ENCODE results near the gene COL20A1.

COL20A1 gene

DNA sequence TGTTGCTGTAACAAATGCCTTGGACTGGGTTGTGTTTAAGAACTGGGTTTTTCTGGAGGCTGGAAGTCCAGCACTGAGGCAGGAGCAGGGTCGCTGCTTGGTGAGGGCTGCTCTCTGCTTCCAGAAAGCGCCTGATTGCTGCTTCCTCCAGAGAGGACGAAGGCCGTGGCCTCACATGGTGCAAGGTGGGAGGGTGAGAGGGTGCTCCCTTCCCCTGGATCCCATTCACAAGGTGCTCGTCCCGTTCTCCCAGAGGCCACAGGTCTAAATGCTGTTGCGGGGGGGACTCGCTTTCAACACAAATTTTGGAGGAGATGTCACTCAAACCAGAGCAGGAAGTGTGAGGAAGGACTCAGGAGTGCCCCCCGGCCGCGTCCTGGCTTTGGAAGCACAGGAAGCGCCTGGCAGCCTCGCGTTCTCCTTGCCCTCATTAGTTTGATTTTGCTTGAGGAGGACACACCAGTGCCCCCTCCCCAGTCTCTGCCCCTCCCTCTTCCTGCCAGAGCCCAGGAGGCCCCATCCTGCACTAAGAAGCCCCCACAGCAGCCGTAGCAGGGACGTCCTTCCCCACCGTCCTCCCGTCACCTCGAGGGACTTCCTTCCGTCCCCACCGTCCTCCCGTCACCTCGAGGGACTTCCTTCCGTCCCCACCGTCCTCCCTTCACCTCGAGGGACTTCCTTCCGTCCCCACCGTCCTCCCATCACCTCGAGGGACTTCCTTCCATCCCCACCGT lies 31.0 kb upstream of the COL20A1 start:
- no peak overlapping the region for H3K4me3 ChIP-seq (ENCODE audit: low read depth, low read length)
- DNase-seq (ENCODE audit: low read depth, low spot score) = no peak
- CTCF ChIA-PET = interaction anchor here (1.5 kb wide), 1 partner anchor 39 kb away, joined by 10 read pairs; no protein-coding TSS in a partner anchor
- POLR2A ChIA-PET = no interaction called here
- TF ChIP-seq, protein P1, sequence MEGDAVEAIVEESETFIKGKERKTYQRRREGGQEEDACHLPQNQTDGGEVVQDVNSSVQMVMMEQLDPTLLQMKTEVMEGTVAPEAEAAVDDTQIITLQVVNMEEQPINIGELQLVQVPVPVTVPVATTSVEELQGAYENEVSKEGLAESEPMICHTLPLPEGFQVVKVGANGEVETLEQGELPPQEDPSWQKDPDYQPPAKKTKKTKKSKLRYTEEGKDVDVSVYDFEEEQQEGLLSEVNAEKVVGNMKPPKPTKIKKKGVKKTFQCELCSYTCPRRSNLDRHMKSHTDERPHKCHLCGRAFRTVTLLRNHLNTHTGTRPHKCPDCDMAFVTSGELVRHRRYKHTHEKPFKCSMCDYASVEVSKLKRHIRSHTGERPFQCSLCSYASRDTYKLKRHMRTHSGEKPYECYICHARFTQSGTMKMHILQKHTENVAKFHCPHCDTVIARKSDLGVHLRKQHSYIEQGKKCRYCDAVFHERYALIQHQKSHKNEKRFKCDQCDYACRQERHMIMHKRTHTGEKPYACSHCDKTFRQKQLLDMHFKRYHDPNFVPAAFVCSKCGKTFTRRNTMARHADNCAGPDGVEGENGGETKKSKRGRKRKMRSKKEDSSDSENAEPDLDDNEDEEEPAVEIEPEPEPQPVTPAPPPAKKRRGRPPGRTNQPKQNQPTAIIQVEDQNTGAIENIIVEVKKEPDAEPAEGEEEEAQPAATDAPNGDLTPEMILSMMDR (IDR thresholded peaks at IDR 0.05; ENCODE audit: insufficient read depth, low read length, missing control alignments) = no peak

DNA sequence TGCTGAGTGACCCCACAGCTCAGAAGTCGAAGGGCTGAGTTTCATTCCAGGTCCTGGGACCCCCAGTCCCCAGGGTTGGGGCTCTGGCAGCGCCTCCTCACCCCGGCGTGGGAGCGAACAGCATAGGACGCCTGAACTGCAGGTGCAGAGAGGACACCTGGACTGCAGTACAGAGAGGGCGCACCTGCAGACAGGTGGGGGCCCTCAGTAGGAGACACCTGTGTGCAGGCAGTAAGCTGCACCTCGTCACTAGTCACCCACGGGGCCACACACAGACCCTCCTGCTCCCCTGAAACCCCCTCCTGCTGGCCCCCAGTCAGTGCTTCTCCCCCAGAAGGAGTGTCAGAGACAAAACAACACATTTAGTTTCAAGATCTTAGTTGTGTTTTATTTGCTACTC lies 30.1 kb upstream of the COL20A1 start:
- no peak for DNase-seq (ENCODE audit: low read depth, low spot score)
- ChIA-PET CTCF (no interaction called here), POLR2A (no interaction called here)
- no peak overlapping the region for H3K4me3 ChIP-seq (ENCODE audit: low read depth, low read length)
- TF ChIP-seq, protein P1 (IDR thresholded peaks at IDR 0.05; ENCODE audit: insufficient read depth, low read length, missing control alignments) = no peak

DNA sequence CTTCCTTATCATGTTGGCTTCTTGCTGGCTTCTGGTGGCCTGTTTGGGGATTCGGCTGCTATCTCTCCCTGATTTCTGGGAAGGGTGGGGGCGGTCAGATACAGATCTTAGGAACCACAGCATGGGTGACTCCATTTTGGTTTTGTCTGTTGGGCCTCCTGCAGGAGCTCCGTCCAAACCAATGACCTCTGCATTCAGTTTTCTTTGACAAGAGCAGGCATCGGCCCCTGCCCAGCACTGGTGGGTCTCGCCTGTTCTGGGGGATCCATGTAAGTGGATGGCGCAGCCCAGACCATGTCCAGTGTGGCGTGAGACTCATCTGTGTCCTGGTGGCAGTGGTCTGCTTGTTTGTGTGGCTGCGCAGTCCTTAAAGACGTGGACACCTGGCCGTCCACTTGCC lies 29.0 kb upstream of the COL20A1 start:
- no peak overlapping the region for H3K4me3 ChIP-seq (ENCODE audit: low read depth, low read length)
- ChIA-PET CTCF (interaction anchor here (0.9 to 4.2 kb wide), 2 partner anchors 11 to 41 kb away, joined by 3 to 24 read pairs; no protein-coding TSS in a partner anchor), POLR2A (no interaction called here)
- TF ChIP-seq, protein P1 (IDR thresholded peaks at IDR 0.05; ENCODE audit: insufficient read depth, low read length, missing control alignments) = no peak
- no peak for DNase-seq (ENCODE audit: low read depth, low spot score)

DNA sequence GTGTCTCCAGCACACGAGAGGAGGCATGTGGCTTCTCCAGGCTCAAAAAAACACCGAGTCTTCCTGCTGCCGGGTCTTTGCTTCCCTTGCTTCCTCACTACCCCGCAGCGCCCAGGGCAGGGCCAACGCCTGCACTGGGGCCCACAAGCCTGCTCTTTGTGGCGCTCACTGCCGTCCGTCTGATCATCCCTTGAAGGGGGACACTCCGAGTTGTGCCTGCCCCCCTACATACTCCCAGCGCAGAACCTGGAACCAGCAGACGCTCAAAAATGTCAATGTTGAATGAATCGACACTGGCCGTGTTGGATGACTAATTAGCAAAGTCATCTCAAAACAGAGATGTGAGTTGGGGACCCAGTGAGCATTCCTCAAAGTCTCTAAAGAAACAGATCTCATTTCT lies 28.5 kb upstream of the COL20A1 start:
- POLR2A ChIA-PET = no interaction called here

DNA sequence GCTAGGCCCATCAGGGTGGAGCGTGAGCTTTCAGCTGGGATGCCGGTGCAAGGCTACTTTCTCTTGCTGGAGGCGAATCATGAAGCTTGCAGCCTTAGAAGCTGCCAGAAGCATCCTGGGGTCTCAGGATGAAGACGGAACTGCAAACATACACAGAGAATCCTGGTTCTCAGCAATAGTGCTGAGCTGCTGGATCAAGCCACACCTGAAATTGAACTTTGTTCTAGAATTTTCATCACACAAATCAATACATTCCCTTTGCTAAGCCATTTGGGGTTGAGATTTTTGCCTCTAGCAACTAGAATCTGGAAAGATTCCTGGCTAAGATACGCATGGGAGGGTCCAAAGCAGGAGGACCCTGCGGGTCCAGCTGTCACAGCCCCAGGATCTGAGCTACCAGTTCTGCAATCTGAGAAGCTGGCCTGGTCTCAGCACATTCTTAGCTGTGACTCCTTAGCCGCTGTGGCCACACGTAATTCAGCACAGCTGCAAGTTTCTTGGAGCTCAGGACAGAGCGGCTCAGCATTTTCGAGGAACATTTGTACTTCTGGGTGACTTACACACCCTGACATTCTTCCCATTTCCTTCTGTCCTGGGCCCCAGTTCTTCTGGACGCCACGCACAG lies 27.0 kb upstream of the COL20A1 start:
- POLR2A ChIA-PET = interaction anchor here (1.0 kb wide), 1 partner anchor 42 kb away, joined by 3 read pairs; no protein-coding TSS in a partner anchor
- TF ChIP-seq, protein P1 (IDR thresholded peaks at IDR 0.05; ENCODE audit: insufficient read depth, low read length, missing control alignments) = no peak
- no peak overlapping the region for H3K4me3 ChIP-seq (ENCODE audit: low read depth, low read length)
- DNase-seq (ENCODE audit: low read depth, low spot score) = peak; percentile 12
- CTCF ChIA-PET = interaction anchor here (1.1 to 4.2 kb wide), 3 partner anchors 25 to 43 kb away, joined by 3 to 24 read pairs (median 9); no protein-coding TSS in a partner anchor

More for the DNA sequence above, 28.5 kb upstream of the COL20A1 start:
- no peak for DNase-seq (ENCODE audit: low read depth, low spot score)
- TF ChIP-seq, protein P1 (IDR thresholded peaks at IDR 0.05; ENCODE audit: insufficient read depth, low read length, missing control alignments) = no peak
- CTCF ChIA-PET = interaction anchor here (0.9 to 4.2 kb wide), 2 partner anchors 11 to 41 kb away, joined by 3 to 24 read pairs; no protein-coding TSS in a partner anchor
- H3K4me3 ChIP-seq (ENCODE audit: low read depth, low read length) = no peak overlapping the region

DNA sequence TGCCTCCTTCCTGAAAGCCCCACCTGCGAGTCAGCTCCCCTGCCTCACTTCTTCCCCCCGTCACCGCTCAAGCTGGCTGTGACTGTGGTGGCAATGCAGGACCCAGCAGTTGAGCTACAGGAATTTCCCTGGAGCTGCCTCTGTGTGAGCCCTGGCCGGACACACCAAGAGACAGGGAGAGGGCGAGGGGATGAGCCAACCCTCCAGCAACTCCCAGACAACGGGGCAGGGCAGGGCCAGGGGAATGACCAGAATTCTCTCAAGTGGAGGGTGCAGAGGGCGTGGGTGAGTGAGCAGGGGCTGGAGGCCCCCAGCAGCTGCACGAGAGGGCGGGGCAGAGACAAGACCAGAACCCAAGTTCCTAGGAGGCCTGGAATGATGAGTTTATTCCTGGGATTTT lies 25.3 kb upstream of the COL20A1 start:
- no peak for DNase-seq (ENCODE audit: low read depth, low spot score)
- H3K4me3 ChIP-seq (ENCODE audit: low read depth, low read length) = no peak overlapping the region
- CTCF ChIA-PET = interaction anchor here (4.2 to 16.0 kb wide), 2 partner anchors 43 to 44 kb away, joined by 24 to 142 read pairs; no protein-coding TSS in a partner anchor
- POLR2A ChIA-PET = no interaction called here
- TF ChIP-seq, protein P1 (IDR thresholded peaks at IDR 0.05; ENCODE audit: insufficient read depth, low read length, missing control alignments) = no peak
